NCI-H526 treated with DMSO at 0.1 percent for 48 hours (cell line): ENCODE results near the gene ZC3H18.

ENCODE experiments used
- DNase-seq: peaks from one replicate; lab custom pipeline; 2025; lab: John Stamatoyannopoulos, UW

ZC3H18 gene

GRCh38 chr16:88550246-88550661 is 19.9 kb upstream of the ZC3H18 start:
- no peak for DNase-seq

DNA sequence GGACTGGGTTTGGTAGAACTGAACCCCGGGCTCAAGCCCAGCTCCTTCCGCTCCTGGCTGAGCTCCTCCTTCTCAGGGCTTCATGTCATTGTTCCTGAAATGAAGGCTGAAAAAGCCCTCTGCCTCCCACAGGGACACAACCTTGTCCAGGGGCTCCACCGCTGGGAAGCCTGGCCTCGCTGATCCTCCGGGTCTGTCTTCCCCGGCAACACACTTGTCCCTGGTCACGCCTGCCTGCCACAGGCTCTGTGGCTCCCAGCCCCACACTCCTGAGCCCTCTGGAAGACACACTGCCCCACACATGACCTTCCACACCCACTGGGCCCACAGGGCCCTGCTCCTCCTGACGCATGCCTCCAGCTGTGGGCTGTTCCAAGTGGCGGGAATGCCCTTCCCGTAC is 18.0 kb upstream of the ZC3H18 start:
- no peak for DNase-seq

DNA sequence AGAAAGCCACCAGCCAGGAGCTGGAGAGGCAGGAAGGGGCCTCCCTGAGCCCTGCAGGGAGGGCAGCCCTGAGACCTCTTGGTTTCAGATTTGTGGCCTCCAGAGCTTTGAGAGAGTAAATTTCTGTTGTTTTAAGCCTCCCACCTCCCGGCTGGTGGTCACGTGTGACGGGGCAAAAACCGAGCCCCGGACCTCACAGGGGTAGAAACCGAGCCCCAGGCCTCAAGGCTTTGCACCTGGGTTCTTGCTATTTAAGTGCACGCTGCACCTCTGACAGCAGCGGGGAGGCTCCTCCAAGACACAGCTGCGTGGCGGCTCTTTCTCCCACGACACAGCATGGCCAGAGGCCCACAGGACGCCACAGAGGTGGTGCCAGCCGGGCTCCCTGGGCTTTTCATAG is 17.4 kb upstream of the ZC3H18 start:
- no peak for DNase-seq

- DNase-seq: no peak
Observed at GRCh38 chr16:88553739-88554138, 16.5 kb upstream of the ZC3H18 start.

- DNase-seq: no peak
Observed at GRCh38 chr16:88554711-88555264, 15.4 kb upstream of the ZC3H18 start.

GRCh38 chr16:88556294-88556988 is 13.8 kb upstream of the ZC3H18 start:
- DNase-seq: no peak

DNA sequence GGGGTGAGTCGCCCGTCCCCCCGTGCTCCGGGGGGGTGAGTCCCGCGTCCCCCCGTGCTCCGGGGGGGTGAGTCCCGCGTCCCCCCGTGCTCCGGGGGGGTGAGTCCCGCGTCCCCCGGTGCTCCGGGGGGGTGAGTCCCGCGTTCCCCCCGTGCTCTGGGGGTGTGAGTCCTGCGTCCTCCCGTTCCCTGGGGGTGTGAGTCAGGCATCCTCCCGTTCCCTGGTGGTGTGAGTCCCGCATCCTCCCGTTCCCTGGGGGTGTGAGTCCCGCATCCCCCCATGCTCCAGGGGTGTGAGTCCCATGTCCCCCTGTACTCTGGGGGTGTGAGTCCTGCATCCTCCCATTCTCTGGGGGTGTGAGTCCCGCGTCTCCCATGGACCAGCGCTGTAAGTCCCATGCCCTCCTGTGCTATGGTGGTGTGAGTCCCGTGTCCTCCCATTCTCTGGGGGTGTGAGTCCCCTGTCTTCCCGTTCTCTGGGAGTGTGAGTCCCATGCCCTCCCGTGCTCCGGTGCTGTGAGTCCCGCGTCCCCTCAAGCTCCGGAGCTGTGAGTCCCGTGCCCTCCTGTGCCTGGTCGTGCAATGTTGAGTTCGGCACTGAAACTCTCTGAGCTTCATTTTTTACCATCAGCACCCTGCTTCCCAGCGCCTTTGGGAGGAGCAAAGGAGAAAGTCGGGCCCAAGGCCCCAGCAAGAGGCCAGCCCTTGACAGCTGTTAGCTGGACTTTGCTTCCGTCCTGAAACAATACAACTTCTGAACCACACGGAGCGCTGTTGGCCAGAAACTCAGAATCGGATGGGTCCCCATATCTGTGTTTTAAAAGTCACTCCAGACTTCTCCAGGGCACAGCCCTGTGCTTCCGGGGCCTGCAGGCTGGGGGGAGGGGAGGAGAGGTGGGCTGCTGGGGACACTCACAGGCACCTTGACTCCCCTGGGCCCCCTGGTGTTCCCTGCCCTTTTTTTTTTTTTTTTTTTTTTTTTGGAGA is 11.5 kb upstream of the ZC3H18 start:
- peak; percentile 38 for DNase-seq

DNA sequence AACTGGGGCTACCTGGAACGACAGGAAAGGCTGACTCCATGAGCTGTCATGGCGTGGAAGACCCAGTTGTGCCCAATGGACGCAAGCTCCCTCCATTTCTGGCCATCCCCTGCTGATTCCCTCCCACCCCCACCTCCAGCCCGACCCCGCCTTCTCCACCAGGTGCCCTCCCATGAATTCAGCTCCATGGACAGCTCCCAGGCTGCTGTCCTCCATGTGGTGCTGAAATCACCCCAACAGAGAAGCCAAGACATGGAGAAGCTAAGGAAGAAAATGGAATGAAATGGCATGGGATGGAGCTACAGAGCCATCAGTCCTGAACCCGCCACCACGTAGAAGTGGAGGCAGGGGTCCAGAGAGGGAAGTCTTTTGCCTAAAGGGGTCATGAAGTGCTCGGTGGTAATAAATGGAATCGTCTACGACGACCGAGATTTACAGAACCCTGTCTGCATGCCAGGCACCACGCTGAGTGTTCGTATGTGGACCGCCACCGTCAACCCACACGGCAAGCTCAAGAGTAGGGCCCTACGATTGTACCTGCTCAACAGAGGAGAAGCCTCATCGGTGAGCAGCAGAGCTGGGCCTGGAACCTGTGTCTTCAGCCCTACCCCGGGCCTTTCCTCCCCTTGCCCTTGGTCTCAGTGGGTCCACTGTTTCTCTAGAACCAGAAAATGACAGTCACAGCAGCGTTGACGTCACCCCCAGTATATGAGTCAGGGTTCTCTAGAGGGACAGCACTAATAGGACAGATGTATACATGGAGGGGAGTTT is 9.3 kb upstream of the ZC3H18 start:
- no peak for DNase-seq

DNA sequence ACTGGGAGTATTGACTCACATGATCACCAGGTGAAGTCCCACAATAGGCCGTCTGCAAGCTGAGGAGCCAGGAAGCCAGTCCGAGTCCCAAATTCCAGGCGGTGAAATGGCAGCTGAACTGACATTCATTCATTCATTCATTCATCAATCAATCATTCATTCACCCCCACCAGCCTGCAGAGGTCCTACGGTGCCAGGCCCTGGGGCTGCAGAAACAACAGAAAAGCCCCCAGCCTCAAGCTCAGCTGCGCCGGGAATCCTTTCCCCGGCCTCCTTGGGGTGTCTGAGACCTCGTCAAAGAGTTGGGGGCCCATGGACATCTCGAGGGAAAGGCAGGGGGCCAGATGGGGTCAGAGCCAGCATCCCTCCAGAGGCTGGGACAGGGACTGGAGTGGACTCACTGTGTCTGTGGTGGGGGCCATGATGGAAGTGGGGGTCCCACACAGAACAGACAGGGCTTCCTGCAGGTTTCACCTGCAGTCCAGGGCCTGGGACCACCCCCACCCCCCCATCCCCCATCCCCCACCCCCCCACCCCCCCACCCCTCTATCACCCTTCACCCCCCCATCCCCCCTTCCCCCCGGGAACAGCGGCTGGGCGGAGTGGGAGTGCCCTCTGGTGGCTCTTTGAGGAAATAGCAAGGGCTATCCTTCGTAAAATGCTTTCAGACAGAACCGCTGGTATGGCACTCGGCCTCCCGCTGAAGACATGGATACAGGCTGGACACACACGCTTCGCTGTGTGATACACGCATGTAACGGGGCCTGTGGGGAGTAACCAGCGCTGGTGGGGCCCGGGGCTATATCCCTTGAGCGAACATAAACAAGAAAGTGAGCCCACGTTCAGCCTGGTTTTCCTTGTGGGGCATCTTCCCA is 8.5 kb upstream of the ZC3H18 start:
- no peak for DNase-seq

GRCh38 chr16:88566158-88566557 is 4.0 kb upstream of the ZC3H18 start:
- DNase-seq: no peak

- DNase-seq: no peak
Observed at GRCh38 chr16:88568710-88569613, 1.2 kb upstream of the ZC3H18 start.

DNA sequence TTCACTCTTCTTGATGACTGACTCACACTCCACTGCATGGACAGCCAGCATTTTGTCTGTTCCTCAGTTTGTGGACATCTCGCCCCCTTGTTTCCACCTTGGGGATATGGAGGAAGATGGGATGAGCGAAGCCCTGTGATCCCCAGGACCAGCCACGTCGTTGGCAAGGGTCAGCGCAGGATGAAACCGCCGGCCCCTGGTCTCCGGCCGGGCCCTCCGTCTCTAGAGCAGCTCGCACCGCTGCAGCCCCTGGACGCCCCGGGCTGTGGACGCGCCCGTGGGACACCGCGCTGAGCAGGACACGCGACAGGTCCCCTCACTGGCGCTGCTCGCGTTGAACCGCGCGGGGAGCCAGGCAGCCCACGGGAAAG is 604 bp upstream of the ZC3H18 start:
- no peak for DNase-seq

DNA sequence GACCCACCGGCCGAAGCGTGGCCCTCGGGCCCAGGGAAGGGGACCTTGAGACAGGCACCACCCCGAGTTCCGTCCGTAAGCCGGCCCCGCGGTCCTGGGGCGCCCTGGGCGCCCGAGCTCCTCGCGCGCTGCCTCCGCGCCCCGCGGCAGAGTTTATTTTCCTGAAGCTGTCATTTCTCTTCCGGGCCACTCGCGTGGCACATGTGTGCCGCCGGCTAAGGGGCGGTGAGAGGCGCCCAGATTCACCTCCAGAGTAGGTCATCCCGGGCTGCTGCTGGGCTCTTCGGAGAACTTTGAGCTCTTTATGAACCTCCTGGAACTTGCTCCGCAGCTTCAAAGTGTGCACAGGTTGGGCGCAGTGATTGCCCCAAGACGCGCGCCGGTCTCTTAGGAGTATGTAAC is 489 bp downstream of the ZC3H18 start:
- DNase-seq: no peak

DNA sequence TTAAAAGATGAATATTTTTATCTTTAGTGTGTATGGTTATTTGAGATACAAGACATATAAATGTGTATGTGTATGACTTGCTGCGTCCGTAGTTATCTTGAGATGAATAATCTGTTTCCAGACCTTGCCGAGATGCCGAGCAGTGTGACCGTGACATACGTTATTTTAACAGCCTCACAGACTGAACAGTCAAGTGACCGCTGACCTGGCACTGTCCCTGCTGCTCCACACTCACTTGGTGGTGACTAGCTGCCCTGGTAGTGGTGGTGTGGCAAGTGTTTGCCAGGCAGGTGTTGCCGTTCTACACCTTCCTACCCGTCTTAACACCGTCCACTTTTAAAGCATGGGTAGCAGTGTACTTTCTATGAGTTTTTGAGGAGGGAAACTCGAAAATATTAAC is 5.0 kb downstream of the ZC3H18 start:
- no peak for DNase-seq

GRCh38 chr16:88576307-88576706 is 6.1 kb downstream of the ZC3H18 start:
- DNase-seq: no peak

DNA sequence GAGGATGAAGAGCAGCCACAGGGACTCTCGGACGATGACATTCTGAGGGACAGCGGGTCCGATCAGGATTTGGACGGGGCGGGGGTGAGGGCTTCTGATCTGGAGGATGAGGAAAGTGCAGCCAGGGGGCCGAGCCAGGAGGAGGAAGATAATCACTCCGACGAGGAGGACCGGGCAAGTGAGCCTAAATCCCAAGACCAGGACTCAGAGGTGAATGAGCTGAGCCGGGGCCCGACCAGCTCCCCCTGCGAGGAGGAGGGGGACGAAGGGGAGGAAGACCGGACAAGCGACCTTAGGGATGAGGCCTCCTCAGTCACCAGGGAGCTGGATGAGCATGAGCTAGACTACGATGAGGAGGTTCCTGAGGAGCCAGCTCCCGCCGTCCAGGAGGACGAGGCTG is 7.0 kb downstream of the ZC3H18 start:
- no peak for DNase-seq

GRCh38 chr16:88578446-88579313 is 8.5 kb downstream of the ZC3H18 start:
- DNase-seq: no peak

DNA sequence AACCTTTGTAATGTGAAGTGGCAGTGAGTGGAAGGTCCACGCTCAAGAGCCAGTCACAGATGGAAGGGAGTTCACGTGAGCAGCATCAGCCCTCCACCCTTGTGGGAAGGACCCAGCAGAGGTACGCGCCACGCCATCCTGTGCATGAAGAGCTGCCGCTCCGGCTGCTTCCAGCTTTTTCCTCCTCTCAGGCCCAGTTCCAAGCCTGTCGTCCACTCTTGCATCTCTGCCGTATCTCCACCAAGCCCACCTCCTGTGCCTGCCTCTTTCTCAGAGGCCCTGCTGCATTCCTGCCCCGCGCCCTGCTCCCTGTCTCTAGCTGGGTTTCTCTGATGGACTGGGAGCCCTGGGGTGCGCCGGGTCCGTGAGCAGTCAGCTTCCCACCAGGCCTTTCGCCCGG is 10.2 kb downstream of the ZC3H18 start:
- DNase-seq: no peak

- DNase-seq: no peak
Observed at GRCh38 chr16:88581033-88581432, 10.8 kb downstream of the ZC3H18 start.
